Left hindlimb (tissue), 1 donor: ENCODE results near the gene SMOC2.

Experiments
- DNase-seq: peaks from one replicate; pipeline ENCODE4 v3.0.0-alpha.2; 2018

Gene SMOC2

GRCh38 chr6:168634541-168635328, 193.8 kb downstream of the SMOC2 start:
- DNase-seq, result no peak

- no peak for DNase-seq
These were observed 195.4 kb downstream of the SMOC2 start for GRCh38 chr6:168636147-168637004.

- DNase-seq, result no peak
These were observed 196.8 kb downstream of the SMOC2 start for GRCh38 chr6:168637834-168638233.

GRCh38 chr6:168638468-168639271, 197.7 kb downstream of the SMOC2 start:
- peak; percentile 71 for DNase-seq

GRCh38 chr6:168640181-168640580, 199.2 kb downstream of the SMOC2 start:
- no peak for DNase-seq

GRCh38 chr6:168640768-168641167, 199.8 kb downstream of the SMOC2 start:
- DNase-seq, result no peak

GRCh38 chr6:168641446-168641845, 200.5 kb downstream of the SMOC2 start:
- DNase-seq, result no peak

GRCh38 chr6:168643401-168643800, 202.4 kb downstream of the SMOC2 start:
- no peak for DNase-seq

GRCh38 chr6:168645326-168645725, 204.3 kb downstream of the SMOC2 start:
- DNase-seq, result no peak

- DNase-seq, result no peak
These were observed 206.3 kb downstream of the SMOC2 start for GRCh38 chr6:168647271-168647670.

GRCh38 chr6:168648240-168649125, 207.5 kb downstream of the SMOC2 start:
- peak; percentile 61 for DNase-seq

- DNase-seq, result no peak
These were observed 208.2 kb downstream of the SMOC2 start for GRCh38 chr6:168649209-168649608.

GRCh38 chr6:168650671-168651111, 209.7 kb downstream of the SMOC2 start:
- DNase-seq, result peak; percentile 57

GRCh38 chr6:168655462-168656152, 214.6 kb downstream of the SMOC2 start:
- no peak for DNase-seq

- DNase-seq, result no peak
These were observed 217.1 kb downstream of the SMOC2 start for GRCh38 chr6:168658059-168658458.

GRCh38 chr6:168660400-168660945, 219.5 kb downstream of the SMOC2 start:
- DNase-seq, result no peak

- no peak for DNase-seq
These were observed 221.4 kb downstream of the SMOC2 start for GRCh38 chr6:168662301-168662936.

- DNase-seq, result no peak
These were observed 222.1 kb downstream of the SMOC2 start for GRCh38 chr6:168663041-168663440.

GRCh38 chr6:168664956-168665355, 224.0 kb downstream of the SMOC2 start:
- no peak for DNase-seq

GRCh38 chr6:168666170-168666569, 225.2 kb downstream of the SMOC2 start:
- no peak for DNase-seq
